HFF-Myc (cell line): ENCODE data around the gene PAN3.
"Not testable (repeated sequence)": the region's sequence is repeated elsewhere in the genome, so short reads cannot be mapped to it uniquely, and the experiment has no call there.

Experiments used
- DNase-seq: peaks from one replicate; pipeline ENCODE4 v3.0.0-alpha.2; 2011; ENCODE audit warnings: low read depth; ENCODE audit errors: extremely low read depth
- H3K4me3 ChIP-seq: replicated peaks from 2 replicates; pipeline ENCODE4 v1.5.1; 2011; ENCODE audit warnings: low read depth, mild to moderate bottlenecking, control low read depth, low read length
- CTCF ChIP-seq: IDR thresholded peaks from 2 replicates; pipeline ENCODE4 v1.5.1; 2012; ENCODE audit warnings: mild to moderate bottlenecking, low read depth, low read length, control low read depth; ENCODE audit errors: missing control alignments

Gene PAN3

DNA sequence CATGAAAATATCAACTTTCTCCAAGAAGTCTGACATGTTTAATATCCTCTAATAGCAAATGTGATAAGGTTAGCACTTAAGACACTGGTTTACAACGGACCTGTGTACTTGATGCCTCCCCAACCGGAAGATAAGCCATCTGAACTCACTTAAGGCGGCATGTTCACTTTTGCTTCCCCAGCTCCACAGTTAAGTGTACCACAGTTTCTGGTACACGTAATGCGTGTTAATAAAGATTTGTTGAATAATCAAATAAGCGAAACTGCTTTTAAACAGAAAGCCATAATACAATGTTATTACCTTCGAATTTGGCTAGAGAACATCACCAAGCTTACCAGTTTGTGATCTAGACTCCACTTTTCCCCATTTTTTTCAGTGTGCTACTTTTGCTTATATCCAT is 1.4 kb upstream of the PAN3 start:
- no peak for TF ChIP-seq CTCF
- peak overlapping the region; percentile 87 for H3K4me3 ChIP-seq
- no peak for DNase-seq

DNA sequence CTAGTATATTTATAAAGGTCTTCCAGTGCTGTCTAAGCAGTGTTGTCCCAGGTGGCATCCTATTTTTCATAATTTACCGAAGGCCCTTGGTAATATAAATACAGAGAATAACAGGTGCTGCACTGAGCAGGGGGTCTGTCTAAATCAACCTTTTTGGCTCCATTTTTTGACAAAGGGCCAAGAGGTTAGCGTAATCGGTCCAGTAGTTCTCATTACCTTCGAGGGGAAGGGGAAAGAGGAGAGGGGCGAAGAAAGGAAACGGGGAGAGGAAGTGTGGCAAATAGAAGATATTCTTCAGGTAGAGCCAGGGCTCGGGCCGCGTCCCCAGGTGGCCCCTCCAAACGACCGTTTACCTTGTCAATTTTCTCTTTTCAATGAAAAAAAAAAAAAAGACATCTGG is 749 bp upstream of the PAN3 start:
- TF ChIP-seq CTCF, result no peak
- DNase-seq, result no peak
- H3K4me3 ChIP-seq, result peak overlapping the region; percentile 87

DNA sequence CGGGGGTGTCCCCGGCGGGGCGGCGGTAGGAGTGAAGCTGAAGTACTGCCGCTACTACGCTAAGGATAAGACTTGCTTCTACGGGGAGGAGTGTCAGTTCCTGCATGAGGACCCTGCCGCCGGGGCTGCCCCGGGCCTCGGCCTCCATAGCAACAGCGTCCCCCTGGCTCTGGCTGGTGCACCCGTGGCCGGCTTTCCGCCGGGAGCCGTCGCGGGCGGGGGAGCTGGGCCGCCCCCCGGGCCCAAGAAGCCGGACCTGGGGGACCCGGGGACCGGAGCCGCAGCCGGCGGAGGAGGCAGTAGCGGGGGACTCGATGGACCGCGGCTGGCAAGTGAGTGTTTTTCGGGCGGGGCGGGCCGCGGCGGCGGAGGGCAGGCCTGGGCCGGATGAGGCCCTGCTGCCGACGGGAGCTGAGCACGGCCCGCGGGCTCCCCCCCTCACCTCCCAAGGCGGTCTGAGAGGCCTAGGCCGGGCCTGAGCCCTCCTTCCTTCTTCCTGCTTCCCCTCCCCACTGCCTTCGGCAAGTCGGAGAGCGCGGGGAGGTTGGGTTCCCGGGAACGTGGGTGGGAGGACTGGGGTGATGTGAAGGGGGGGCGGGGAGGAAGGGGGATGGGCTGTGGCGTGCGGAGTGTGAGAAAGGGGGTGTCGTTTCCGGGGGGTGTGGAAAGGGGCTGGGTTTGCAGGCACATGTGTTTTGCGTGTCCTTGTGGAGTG is 568 bp downstream of the PAN3 start:
- TF ChIP-seq CTCF, result no peak
- DNase-seq, result peak; percentile 77

GRCh38 chr13:28140433-28141125 is 2.2 kb downstream of the PAN3 start:
- no peak for DNase-seq
- H3K4me3 ChIP-seq, result peak overlapping the region; percentile 87
- TF ChIP-seq CTCF, result no peak

More for the DNA sequence above, 568 bp downstream of the PAN3 start:
- H3K4me3 ChIP-seq, result peak overlapping the region; percentile 87

DNA sequence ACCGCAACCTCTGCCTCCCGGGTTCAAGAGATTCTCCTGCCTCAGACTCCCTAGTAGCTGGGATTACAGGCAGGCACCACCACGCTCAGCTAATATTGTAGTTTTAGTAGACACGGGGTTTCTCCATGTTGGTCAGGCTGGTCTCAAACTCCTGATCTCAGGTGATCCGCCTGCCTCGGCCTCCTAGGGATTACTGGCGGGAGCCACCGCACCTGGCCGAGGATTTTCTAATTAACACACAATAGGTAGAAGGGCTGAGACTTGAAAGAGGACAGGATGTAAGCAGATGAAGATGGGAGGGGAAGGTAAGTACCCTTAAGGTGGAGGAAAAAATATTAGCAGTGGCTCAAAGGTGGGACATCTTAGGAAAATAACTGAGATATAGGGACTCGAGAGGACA is 3.2 kb downstream of the PAN3 start:
- H3K4me3 ChIP-seq, DNase-seq: not testable (repeated sequence)

DNA sequence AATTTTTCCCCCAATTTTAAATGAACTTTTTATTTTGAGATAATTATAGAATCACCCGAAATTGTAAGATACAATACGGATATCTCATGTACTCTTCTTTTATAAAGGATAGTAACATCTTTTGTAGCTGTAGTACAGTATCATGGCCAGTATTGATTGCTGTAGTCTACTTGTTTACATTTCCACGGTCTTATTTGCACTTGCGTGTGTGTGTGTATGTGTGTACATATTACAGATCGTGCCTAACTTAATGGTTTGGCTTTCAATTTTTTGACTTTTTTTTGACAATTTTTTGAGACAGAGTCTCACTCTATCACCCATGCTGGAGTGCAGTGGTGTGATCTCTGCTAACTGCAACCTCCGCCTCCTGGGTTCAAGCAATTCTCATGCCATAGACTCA is 6.7 kb downstream of the PAN3 start:
- no peak for DNase-seq
- H3K4me3 ChIP-seq, result no peak overlapping the region
- TF ChIP-seq CTCF, result no peak

- no peak for DNase-seq
- TF ChIP-seq CTCF, result no peak
- H3K4me3 ChIP-seq, result no peak overlapping the region
These were observed 9.2 kb downstream of the PAN3 start for GRCh38 chr13:28147495-28147894.
